HG02623 (cell line): ENCODE measurements around the gene TIMP1.
A peak's percentile ranks its signal among the peaks of the same experiment; 100 is the strongest.

Experiments
- ATAC-seq: cut with Tn5 transposase; IDR thresholded peaks from one replicate; pipeline ENCODE4 v1.9.1; 2021; ENCODE audit warnings: moderate library complexity; ENCODE audit not compliant: unreplicated experiment

The TIMP1 gene

GRCh38 chrX:47581731-47582647 lies at the start of gene TIMP1:
TSS of gene TIMP1 (plus strand) at chrX:47582436. CDS start at chrX:47583416, 980 bp downstream.
- peak; percentile 78 for ATAC-seq

DNA sequence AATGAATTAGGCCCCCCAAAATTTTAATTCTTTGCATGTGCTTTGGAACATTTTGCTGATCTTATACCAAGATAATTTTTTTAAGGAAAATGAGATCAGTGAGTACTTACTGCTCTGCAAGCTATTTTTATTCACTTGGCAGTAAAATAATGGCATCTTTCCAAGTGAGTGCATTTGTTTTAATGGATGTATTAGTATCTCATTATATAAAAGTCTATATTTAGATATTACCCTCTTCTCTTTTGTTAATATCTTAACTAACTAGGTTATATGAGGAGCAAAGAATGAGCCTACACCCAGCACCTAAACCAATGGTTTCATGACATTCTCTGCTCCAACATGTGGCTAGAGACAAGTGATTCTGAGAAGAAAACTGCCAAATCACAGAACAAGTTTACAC lies 42.4 kb upstream of the TIMP1 start:
- no peak for ATAC-seq

DNA sequence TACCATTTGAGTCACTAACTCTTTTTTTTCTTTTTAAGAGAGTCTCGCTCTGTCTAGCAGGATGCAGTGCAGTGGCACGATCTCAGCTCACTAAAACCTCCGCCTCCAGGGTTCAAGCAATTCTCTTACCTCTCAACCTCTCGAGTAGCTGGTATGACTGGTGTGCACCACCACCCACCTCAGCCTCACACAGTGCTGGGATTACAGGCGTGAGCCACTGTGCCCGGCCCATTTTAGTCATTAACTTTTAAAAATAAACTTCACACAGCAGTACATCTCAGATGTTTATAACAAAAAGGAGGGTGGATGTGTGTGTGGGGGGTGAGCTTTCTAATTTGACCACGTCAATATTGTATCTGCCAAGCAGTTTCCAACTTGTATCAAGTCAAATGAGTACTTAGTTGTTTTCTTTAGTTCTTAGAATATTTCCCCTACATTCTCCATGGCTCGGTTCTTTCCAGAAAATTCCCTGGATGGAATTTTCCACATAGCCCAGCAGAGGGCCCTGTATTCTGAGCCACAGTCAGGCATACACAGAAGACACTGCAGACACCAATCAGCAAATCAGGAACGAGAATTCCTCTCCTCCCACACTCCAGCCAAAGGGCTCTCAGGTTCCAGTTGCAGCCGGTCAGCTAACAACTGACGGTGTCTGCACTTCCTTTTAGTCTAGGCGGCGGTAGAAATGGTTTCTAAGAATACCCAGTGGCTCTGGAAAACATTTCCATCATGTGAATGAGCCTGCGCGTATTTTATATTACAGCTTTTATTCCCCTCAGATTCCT lies 41.3 kb upstream of the TIMP1 start:
- ATAC-seq: no peak

- ATAC-seq: no peak
These were observed 38.7 kb upstream of the TIMP1 start for GRCh38 chrX:47543496-47543895.

DNA sequence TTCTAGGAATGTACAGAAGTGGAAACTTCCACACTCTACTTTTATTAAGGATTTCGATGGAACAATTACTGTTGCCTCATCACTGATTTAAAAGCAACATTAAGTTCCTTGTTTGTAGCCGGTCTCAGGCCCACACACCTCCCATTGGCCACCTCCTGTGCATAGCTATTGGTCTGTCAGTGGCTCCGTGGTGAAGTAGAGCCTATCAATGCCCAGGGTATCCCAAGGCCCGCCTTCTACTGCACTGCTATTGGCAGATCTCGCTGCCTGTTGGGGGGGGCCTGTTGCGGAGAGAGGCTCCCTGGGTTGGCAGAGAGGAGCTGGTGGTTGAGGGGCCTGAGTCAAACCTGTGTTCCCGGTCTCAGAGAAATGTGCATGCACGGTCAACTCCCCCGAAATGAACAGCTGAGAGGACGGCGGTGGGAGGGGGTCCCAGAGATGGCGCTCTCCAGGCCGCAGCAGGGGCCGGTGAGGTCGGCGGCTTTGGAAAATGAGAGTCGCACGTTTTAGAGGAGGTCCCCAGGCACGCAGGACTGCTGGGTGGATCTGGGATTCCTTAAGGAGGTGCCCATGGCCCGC lies 26.1 kb upstream of the TIMP1 start:
- peak; percentile 84 for ATAC-seq

- no peak for ATAC-seq
These were observed 23.8 kb upstream of the TIMP1 start for GRCh38 chrX:47558436-47558835.

- no peak for ATAC-seq
These were observed 21.9 kb upstream of the TIMP1 start for GRCh38 chrX:47560179-47560933.

GRCh38 chrX:47560934-47561658 lies 21.1 kb upstream of the TIMP1 start, which contains the start of gene ARAF:
TSS of gene ARAF (plus strand) at chrX:47561205. CDS start at chrX:47562968, 1,763 bp downstream.
- peak; percentile 86 for ATAC-seq

DNA sequence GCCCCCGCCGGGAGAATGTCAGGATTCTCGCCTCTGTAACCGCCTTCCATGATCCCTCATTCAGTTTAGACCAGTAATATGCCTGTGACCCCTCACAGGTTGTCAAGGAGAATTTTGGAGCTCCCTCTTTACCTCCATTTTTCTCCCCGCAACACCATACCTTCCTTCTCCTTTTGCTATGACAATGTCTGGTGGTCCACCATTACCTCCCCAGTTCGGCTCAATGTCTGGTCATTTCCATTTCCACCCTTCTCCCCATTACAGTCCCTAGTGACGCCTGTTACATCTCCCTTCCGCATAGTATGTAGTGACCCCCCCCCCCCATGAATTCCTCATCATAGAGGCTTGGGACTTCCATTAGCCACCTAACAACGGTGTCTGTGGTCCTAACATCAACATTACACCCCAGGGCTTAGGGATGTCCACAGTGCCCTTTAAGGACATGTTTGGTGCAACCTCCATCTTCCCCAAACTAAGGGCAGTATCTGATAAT lies 20.5 kb upstream of the TIMP1 start:
- ATAC-seq: no peak

- no peak for ATAC-seq
These were observed 19.5 kb upstream of the TIMP1 start for GRCh38 chrX:47562615-47563243.

- no peak for ATAC-seq
These were observed 18.4 kb upstream of the TIMP1 start for GRCh38 chrX:47563801-47564315.

DNA sequence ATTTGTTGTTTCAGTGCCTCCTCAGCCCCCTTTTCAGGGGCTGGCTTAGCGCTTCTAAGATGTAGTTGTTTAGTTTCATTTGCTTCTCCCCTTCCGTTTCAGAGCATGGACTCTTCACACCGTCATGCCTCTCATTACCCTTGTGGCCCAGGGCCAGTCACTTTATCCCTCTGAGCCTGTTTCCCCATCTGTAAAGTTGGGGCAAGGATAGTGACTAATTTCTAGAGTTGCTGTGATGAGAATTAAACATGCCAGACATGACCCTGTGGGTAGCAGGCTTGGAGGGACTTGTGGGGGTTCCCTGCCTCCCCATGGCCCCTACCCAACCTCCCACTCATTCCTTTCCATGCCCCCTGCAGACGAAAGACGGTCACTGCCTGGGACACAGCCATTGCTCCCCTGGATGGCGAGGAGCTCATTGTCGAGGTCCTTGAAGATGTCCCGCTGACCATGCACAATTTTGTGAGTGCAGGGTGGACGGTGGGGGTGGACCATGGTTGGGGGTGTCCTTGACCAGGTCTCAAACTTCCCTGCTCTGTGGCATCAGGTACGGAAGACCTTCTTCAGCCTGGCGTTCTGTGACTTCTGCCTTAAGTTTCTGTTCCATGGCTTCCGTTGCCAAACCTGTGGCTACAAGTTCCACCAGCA lies 17.7 kb upstream of the TIMP1 start:
- ATAC-seq: no peak

GRCh38 chrX:47566841-47567240 lies 15.4 kb upstream of the TIMP1 start:
- ATAC-seq: no peak

DNA sequence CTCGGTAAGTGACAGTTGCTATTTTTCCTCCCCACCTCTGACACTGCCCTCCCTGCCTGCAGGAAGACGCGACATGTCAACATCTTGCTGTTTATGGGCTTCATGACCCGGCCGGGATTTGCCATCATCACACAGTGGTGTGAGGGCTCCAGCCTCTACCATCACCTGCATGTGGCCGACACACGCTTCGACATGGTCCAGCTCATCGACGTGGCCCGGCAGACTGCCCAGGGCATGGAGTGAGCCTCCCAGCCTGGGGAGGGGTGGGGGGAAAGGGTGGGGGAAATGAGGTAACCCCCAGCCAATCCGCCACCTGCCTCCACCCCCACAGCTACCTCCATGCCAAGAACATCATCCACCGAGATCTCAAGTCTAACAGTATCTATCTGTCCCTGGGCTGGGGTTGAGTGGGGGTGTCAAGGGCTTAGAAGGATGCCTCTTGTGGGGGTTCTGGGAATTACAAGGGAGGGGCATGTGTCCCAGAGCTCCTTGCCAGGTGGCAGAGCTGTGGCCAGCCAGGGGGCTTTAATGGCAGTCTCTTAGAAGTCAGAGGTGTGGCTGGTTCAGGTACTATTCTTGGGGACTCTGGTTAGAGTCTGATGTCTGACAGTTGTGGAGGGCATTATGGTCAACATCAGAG lies 13.5 kb upstream of the TIMP1 start:
- ATAC-seq: no peak

GRCh38 chrX:47570794-47571193 lies 11.4 kb upstream of the TIMP1 start:
- ATAC-seq: no peak

DNA sequence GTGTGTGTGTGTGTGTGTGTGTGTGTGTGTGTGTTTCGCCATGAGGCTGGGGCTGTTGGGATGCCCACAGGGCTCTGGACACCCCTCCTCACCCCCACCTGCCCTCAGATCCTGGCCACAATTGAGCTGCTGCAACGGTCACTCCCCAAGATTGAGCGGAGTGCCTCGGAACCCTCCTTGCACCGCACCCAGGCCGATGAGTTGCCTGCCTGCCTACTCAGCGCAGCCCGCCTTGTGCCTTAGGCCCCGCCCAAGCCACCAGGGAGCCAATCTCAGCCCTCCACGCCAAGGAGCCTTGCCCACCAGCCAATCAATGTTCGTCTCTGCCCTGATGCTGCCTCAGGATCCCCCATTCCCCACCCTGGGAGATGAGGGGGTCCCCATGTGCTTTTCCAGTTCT lies 11.0 kb upstream of the TIMP1 start:
- no peak for ATAC-seq

DNA sequence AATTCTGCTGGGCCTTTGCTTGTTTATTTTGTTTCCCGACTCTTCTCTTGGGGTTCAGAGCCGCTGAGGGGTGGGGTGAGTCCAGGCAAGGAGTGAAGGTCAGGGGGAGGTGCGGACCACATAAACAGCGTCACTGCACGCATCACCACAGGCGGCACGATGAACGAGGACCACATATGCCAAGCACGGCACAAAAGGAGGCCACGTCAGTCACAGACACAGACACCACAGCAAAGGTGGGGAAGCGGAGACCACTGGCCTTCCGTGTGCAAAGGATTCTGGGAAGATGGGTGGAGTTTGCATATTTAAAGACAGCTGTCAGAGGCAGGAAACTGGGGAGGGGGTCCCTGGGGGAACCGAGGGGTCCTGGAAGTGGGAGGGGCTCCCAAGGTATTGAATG lies 10.3 kb upstream of the TIMP1 start:
- no peak for ATAC-seq

- no peak for ATAC-seq
These were observed 9.4 kb upstream of the TIMP1 start for GRCh38 chrX:47572773-47573340.
